A673 (cell line): Measurements from ENCODE around the gene TBC1D22A. TPM values are rescaled to one million over a fixed set of nuclear protein-coding genes. Genes with fewer than 3 reads are reported as not detected.

Experiments used
- BruUV-seq: library from RNA; stranded (reverse); fragments of 400-500 nt; replicated peaks from 2 replicates; lab custom pipeline; 2021; lab: Mats Ljungman, UMichigan
- CTCF ChIA-PET: fragments of 300-600 bp; sonication (Branson Sonifier 250); formaldehyde crosslinking; loops from one replicate; lab custom pipeline; 2022; ENCODE audit warnings: antibody characterized with exemption; lab: Charles Lee
- POLR2A ChIA-PET: fragments of 300-600 bp; sonication (Branson Sonifier 250); formaldehyde crosslinking; loops from one replicate; lab custom pipeline; 2022; ENCODE audit warnings: antibody characterized with exemption; ENCODE audit not compliant: low non-redundant PET; lab: Charles Lee
- DNase-seq: peaks from one replicate; pipeline ENCODE4 v3.0.0-alpha.2; 2015; ENCODE audit warnings: low spot score
- H3K27ac ChIP-seq: fragments of 200-600 bp; sonication (generic); 2 replicates; pipeline ENCODE4 v1.5.1; 2016; ENCODE audit warnings: mixed run types, low read depth, mild to moderate bottlenecking, mixed read lengths, antibody characterized with exemption, low read length; ENCODE audit not compliant: poor library complexity, severe bottlenecking
- H3K27me3 ChIP-seq: fragments of 200-600 bp; sonication (generic); replicated peaks from 2 replicates; pipeline ENCODE4 v1.6.1; 2017; ENCODE audit warnings: mixed run types, low read depth, mild to moderate bottlenecking, mixed read lengths, antibody characterized with exemption, low read length; ENCODE audit not compliant: insufficient read depth, poor library complexity
- H3K36me3 ChIP-seq: fragments of 200-600 bp; sonication (generic); 2 replicates; pipeline ENCODE4 v1.6.1; 2016; ENCODE audit warnings: mixed run types, mild to moderate bottlenecking, mixed read lengths, antibody characterized with exemption, low read length; ENCODE audit not compliant: insufficient read depth, poor library complexity, severe bottlenecking
- H3K4me1 ChIP-seq: fragments of 200-600 bp; sonication (generic); 2 replicates; pipeline ENCODE4 v1.6.1; 2017; ENCODE audit warnings: mixed run types, mild to moderate bottlenecking, mixed read lengths, antibody characterized with exemption, low read length; ENCODE audit not compliant: insufficient read depth, poor library complexity, severe bottlenecking
- H3K4me3 ChIP-seq: fragments of 200-600 bp; sonication (generic); 2 replicates; pipeline ENCODE4 v1.5.1; 2016; ENCODE audit warnings: low read depth, mixed run types, mild to moderate bottlenecking, mixed read lengths, low read length; ENCODE audit not compliant: poor library complexity, severe bottlenecking
- H3K9me3 ChIP-seq: fragments of 200-600 bp; sonication (generic); 2 replicates; pipeline ENCODE4 v1.6.1; 2016; ENCODE audit warnings: mixed run types, low read depth, mild to moderate bottlenecking, mixed read lengths, antibody characterized with exemption, low read length; ENCODE audit not compliant: poor library complexity, severe bottlenecking
- EZH2 ChIP-seq: fragments of 200-600 bp; sonication (generic); IDR thresholded peaks from 2 replicates; pipeline ENCODE4 v1.6.1; 2017; ENCODE audit warnings: borderline replicate concordance, low read depth, mild to moderate bottlenecking, mixed read lengths, antibody characterized with exemption, low read length; ENCODE audit not compliant: poor library complexity, severe bottlenecking
- intact Hi-C: fragments of 100-400 bp; cut with micrococcal nuclease; formaldehyde crosslinking; loops from one replicate; pipeline ENCODE4 v1.10.0; 2022; ENCODE audit not compliant: unreplicated experiment
- total RNA-seq: library from RNA; stranded (reverse); gene quantifications from 2 replicates; pipeline ENCODE4 v1.2.3, GENCODE V29; 2021
- TF ChIP-seq, protein P1 (sequence below): fragments of 300-800, 200-600 bp; sonication (generic); conservative IDR thresholded peaks from 2 replicates; pipeline ENCODE4 v1.5.1; 2017; ENCODE audit warnings: low read depth, mild to moderate bottlenecking, antibody characterized with exemption, low read length, moderate library complexity, mixed read lengths

TBC1D22A gene
- total RNA-seq, 1 experiment from 2014 or later = 22.5 TPM

DNA sequence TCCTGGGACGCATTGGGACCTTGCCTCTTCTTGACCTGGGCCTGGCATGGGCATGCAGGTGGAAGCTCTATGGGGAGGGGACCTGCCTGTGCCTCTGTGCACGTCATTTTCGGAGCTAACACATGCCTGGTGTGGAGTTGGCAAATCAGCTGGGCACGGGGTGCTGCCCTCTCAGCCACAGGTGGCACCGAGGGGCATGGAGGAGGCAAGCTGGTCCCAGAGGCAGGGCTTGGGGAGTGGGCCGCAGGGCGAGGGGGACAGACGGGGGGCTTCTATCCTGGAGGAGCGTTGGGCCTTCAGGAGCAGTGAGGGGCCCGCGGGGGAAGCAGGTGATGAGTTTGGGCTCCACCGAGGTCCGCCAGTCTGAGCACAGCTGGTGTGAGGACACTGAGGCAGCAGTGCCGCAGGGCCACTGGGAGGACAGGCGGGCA is 362.0 kb downstream of the TBC1D22A start:
- ChIA-PET POLR2A (no interaction called here), CTCF (no interaction called here)
- Histone ChIP-seq H3K4me1 (peaks cover 5% of the 10 kb centered on the region), H3K9me3 (no peaks in the 10 kb centered on the region), H3K27me3 (no peaks in the 10 kb centered on the region), H3K27ac (peak overlapping the region; percentile 49), H3K36me3 (no peaks in the 10 kb centered on the region), H3K4me3 (no peak overlapping the region)
- no peak for DNase-seq
- no TSS peak for BruUV-seq
- intact Hi-C loops = no loop called here
- no peak for TF ChIP-seq EZH2
- TF ChIP-seq, protein P1, sequence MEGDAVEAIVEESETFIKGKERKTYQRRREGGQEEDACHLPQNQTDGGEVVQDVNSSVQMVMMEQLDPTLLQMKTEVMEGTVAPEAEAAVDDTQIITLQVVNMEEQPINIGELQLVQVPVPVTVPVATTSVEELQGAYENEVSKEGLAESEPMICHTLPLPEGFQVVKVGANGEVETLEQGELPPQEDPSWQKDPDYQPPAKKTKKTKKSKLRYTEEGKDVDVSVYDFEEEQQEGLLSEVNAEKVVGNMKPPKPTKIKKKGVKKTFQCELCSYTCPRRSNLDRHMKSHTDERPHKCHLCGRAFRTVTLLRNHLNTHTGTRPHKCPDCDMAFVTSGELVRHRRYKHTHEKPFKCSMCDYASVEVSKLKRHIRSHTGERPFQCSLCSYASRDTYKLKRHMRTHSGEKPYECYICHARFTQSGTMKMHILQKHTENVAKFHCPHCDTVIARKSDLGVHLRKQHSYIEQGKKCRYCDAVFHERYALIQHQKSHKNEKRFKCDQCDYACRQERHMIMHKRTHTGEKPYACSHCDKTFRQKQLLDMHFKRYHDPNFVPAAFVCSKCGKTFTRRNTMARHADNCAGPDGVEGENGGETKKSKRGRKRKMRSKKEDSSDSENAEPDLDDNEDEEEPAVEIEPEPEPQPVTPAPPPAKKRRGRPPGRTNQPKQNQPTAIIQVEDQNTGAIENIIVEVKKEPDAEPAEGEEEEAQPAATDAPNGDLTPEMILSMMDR = no peak

DNA sequence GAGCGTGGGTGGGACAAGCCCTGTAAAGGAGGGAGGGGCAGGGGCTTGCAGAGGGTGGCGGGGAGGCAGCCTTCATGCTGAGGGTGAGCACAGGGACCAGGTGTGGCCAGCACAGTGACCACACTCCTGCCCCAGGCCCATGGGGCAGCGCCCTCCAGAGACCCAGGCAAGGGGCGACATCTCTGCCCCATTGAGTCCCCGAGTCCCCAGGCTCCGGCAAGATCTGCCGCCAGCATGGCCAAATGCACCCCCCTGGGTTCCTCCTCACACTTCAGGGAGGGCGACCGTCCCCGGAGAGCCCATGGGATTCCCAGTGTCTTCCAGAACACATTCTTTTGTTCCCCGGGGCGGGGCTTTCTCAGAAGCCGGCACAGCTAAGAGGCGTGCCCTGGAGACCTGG is 362.5 kb downstream of the TBC1D22A start:
- no peaks in the 10 kb centered on the region for H3K9me3 ChIP-seq
- no peaks in the 10 kb centered on the region for H3K36me3 ChIP-seq
- H3K27ac ChIP-seq = no peak overlapping the region
- intact Hi-C loops = no loop called here
- H3K4me3 ChIP-seq = no peak overlapping the region
- peaks cover 5% of the 10 kb centered on the region for H3K4me1 ChIP-seq
- no TSS peak for BruUV-seq
- TF ChIP-seq, protein P1 = no peak
- no peak for TF ChIP-seq EZH2
- ChIA-PET POLR2A (no interaction called here), CTCF (no interaction called here)
- no peaks in the 10 kb centered on the region for H3K27me3 ChIP-seq
- DNase-seq = no peak

DNA sequence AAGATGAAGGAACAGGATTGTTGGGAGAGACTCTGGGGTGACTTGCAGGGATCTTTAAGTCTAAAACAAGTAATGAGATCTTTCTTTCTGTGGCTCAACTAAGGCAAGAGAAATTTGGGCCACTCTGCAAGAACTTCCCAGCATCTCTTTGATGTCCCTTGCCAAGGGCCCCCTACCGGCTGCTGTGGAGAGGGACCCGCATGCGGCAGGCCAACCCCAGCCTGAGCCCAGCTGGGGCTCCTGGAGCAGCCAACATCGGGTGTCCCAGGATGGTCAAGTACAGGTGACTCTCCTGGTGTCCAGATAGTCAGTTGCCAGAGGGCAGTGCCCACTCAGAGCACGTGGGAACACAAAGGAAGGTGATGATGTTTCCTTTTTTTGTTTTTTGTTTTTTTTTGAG is 363.2 kb downstream of the TBC1D22A start:
- H3K36me3 ChIP-seq = no peaks in the 10 kb centered on the region
- ChIA-PET CTCF (no interaction called here), POLR2A (no interaction called here)
- TF ChIP-seq EZH2 = no peak
- TF ChIP-seq, protein P1 = peak; percentile 51
- no peak overlapping the region for H3K27ac ChIP-seq
- no TSS peak for BruUV-seq
- H3K4me3 ChIP-seq = no peak overlapping the region
- no peaks in the 10 kb centered on the region for H3K27me3 ChIP-seq
- peak; percentile 53 for DNase-seq
- H3K9me3 ChIP-seq = no peaks in the 10 kb centered on the region
- intact Hi-C loops = no loop called here
- peaks cover 5% of the 10 kb centered on the region for H3K4me1 ChIP-seq
